ENCODE data around the gene LRIT2. TPM values are rescaled to one million over a fixed set of nuclear protein-coding genes. Genes with fewer than 3 reads are reported as not detected.

Gene LRIT2
- total RNA-seq, 1 experiment from 2014 or later: not detected

DNA sequence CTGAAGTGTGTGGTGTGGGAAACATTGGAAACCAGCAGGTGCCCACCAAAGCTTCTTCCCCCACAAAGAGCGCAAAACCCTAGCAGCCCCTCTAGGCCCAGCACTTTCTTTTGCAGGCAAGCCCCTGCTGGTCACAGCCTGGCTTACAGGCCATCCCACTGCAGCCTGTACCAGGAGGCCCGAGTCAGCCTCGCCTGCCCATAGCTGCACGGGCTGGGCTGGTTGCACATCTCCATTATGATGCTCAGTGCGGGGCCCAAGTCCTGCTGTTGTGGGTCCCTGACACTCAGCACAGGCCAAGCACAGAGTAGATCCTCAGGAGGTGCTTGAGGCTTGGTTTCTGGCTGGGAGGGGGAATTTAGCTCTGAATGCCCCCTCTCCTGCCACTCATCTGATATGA lies 23.0 kb downstream of the LRIT2 start:
- BruUV-seq (replicated peaks): no TSS peak
- no peak for TF ChIP-seq EZH2 (IDR thresholded peaks at IDR 0.05; ENCODE audit: low read depth)
- TF ChIP-seq CTCF (conservative IDR thresholded peaks at IDR 0.05): no peak
- H3K27ac ChIP-seq: no peak overlapping the region
- H3K9me3 ChIP-seq (ENCODE audit: insufficient read depth, low read depth): no peaks in the 10 kb centered on the region
- CTCF ChIA-PET: no interaction called here
- H3F3A ChIP-seq (ENCODE audit: insufficient read depth, low read depth): no peaks in the 10 kb centered on the region
- POLR2A ChIA-PET (ENCODE audit: unreplicated experiment): no interaction called here
- H3K4me3 ChIP-seq: no peak overlapping the region
- no peaks in the 10 kb centered on the region for H4K20me1 ChIP-seq (ENCODE audit: insufficient read depth)
- no peaks in the 10 kb centered on the region for H3K4me1 ChIP-seq (replicated peaks; ENCODE audit: insufficient read depth)
- H3K27me3 ChIP-seq (ENCODE audit: insufficient read depth, low read depth): peaks cover 99% of the 10 kb centered on the region
- no peaks in the 10 kb centered on the region for H3K9me2 ChIP-seq (ENCODE audit: insufficient read depth)
- H3K36me3 ChIP-seq (ENCODE audit: low read depth): no peaks in the 10 kb centered on the region
- no peak for DNase-seq
- no peak overlapping the region for H2AFZ ChIP-seq
- intact Hi-C loops (cut with micrococcal nuclease; ENCODE audit: unreplicated experiment): no loop called here
- no peak overlapping the region for H3K4me2 ChIP-seq
- no peaks in the 10 kb centered on the region for H3K79me2 ChIP-seq (ENCODE audit: low read depth)

- Histone ChIP-seq H2AFZ (no peak overlapping the region), H4K20me1 (ENCODE audit: insufficient read depth) (0 out of 2 replicates have a peak, but pooled peaks cover 2% of the 10 kb centered on the region), H3K9me3 (ENCODE audit: insufficient read depth, low read depth) (no peaks in the 10 kb centered on the region), H3K4me1 (replicated peaks; ENCODE audit: insufficient read depth) (no peaks in the 10 kb centered on the region), H3K4me3 (no peak overlapping the region), H3K9me2 (ENCODE audit: insufficient read depth) (no peaks in the 10 kb centered on the region), H3K79me2 (ENCODE audit: low read depth) (no peaks in the 10 kb centered on the region), H3K27ac (no peak overlapping the region), H3F3A (ENCODE audit: insufficient read depth, low read depth) (no peaks in the 10 kb centered on the region), H3K4me2 (no peak overlapping the region), H3K36me3 (ENCODE audit: low read depth) (no peaks in the 10 kb centered on the region), H3K27me3 (ENCODE audit: insufficient read depth, low read depth) (peaks cover 99% of the 10 kb centered on the region)
- POLR2A ChIA-PET (ENCODE audit: unreplicated experiment): no interaction called here
- intact Hi-C loops (cut with micrococcal nuclease; ENCODE audit: unreplicated experiment): no loop called here
- no peak for DNase-seq
- no TSS peak for BruUV-seq (replicated peaks)
- CTCF ChIA-PET: no interaction called here
- no peak for TF ChIP-seq CTCF (conservative IDR thresholded peaks at IDR 0.05)
Measured at GRCh38 chr10:84201682-84202081, 23.7 kb downstream of the LRIT2 start.

- ChIA-PET POLR2A (ENCODE audit: unreplicated experiment) (no interaction called here), CTCF (no interaction called here)
- H3K9me2 ChIP-seq (ENCODE audit: insufficient read depth): no peaks in the 10 kb centered on the region
- H3K36me3 ChIP-seq (ENCODE audit: low read depth): no peaks in the 10 kb centered on the region
- 0 out of 2 replicates have a peak, but pooled peaks cover 6% of the 10 kb centered on the region for H4K20me1 ChIP-seq (ENCODE audit: insufficient read depth)
- intact Hi-C loops (cut with micrococcal nuclease; ENCODE audit: unreplicated experiment): no loop called here
- H3K27ac ChIP-seq: no peak overlapping the region
- no peaks in the 10 kb centered on the region for H3K4me1 ChIP-seq (replicated peaks; ENCODE audit: insufficient read depth)
- no peak for TF ChIP-seq CTCF (conservative IDR thresholded peaks at IDR 0.05)
- H3K4me2 ChIP-seq: no peak overlapping the region
- no peak overlapping the region for H2AFZ ChIP-seq
- peaks cover 99% of the 10 kb centered on the region for H3K27me3 ChIP-seq (ENCODE audit: insufficient read depth, low read depth)
- DNase-seq: no peak
- no peaks in the 10 kb centered on the region for H3K9me3 ChIP-seq (ENCODE audit: insufficient read depth, low read depth)
- H3F3A ChIP-seq (ENCODE audit: insufficient read depth, low read depth): no peaks in the 10 kb centered on the region
- no TSS peak for BruUV-seq (replicated peaks)
- no peaks in the 10 kb centered on the region for H3K79me2 ChIP-seq (ENCODE audit: low read depth)
- H3K4me3 ChIP-seq: no peak overlapping the region
Measured at GRCh38 chr10:84201244-84201606, 24.1 kb downstream of the LRIT2 start.

Data from PC-9 (cell line).